Peyer's patch (tissue), 4 donors: Measurements from ENCODE around the gene RMND5A.

ENCODE experiments used
- POLR2A ChIP-seq, 2 donors: fragments of 450-650 bp; IDR thresholded peaks; one replicate each; pipeline ENCODE4 v1.5.1; 2017; ENCODE audit warnings: antibody characterized with exemption in 2 of 2, mild to moderate bottlenecking in 2 of 2, moderate library complexity in 2 of 2
- TF ChIP-seq, protein P1 (sequence below), 6 experiments: fragments of 450-650 bp in 4 of 6; fragments of 200-600 bp in 2 of 6; sonication (generic) in 1 of 6; IDR thresholded peaks; one replicate each; pipeline ENCODE4 v1.5.1; 2017 to 2019; ENCODE audit warnings: antibody characterized with exemption in 6 of 6, mild to moderate bottlenecking in 3 of 6, moderate library complexity in 1 of 6

- TF ChIP-seq POLR2A (IDR thresholded peaks at IDR 0.05): no peak
- TF ChIP-seq, protein P1, sequence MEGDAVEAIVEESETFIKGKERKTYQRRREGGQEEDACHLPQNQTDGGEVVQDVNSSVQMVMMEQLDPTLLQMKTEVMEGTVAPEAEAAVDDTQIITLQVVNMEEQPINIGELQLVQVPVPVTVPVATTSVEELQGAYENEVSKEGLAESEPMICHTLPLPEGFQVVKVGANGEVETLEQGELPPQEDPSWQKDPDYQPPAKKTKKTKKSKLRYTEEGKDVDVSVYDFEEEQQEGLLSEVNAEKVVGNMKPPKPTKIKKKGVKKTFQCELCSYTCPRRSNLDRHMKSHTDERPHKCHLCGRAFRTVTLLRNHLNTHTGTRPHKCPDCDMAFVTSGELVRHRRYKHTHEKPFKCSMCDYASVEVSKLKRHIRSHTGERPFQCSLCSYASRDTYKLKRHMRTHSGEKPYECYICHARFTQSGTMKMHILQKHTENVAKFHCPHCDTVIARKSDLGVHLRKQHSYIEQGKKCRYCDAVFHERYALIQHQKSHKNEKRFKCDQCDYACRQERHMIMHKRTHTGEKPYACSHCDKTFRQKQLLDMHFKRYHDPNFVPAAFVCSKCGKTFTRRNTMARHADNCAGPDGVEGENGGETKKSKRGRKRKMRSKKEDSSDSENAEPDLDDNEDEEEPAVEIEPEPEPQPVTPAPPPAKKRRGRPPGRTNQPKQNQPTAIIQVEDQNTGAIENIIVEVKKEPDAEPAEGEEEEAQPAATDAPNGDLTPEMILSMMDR (IDR thresholded peaks at IDR 0.05): no peak
Measured at GRCh38 chr2:86671337-86671981, 48.6 kb upstream of the RMND5A start.
